Activated CD4-positive, alpha-beta T cell treated with anti-CD3 and anti-CD28 coated beads, Interleukin-2, amount 10 ng/mL, durations not matched to agents 24 days and 14 days (primary cell): ENCODE data around the gene RBM8A. TPM values are rescaled to one million over a fixed set of nuclear protein-coding genes. Genes with fewer than 3 reads are reported as not detected.
A peak's percentile ranks its signal among the peaks of the same experiment; 100 is the strongest.

Experiments
- DNase-seq: peaks from one replicate; pipeline ENCODE4 v3.0.0; 2022
- H3K27ac Mint-ChIP-seq: one replicate; pipeline ENCODE4 v1.8.0; 2022; ENCODE audit warnings: mild to moderate bottlenecking, mixed read lengths
- H3K27me3 Mint-ChIP-seq: one replicate; pipeline ENCODE4 v1.8.0; 2022; ENCODE audit warnings: mixed read lengths
- H3K36me3 Mint-ChIP-seq: one replicate; pipeline ENCODE4 v1.8.0; 2022; ENCODE audit warnings: low read depth, mild to moderate bottlenecking, mixed read lengths
- H3K4me1 Mint-ChIP-seq: one replicate; pipeline ENCODE4 v1.8.0; 2021; ENCODE audit warnings: mixed read lengths
- H3K4me3 Mint-ChIP-seq: one replicate; pipeline ENCODE4 v1.8.0; 2022; ENCODE audit warnings: mild to moderate bottlenecking, moderate library complexity, mixed read lengths
- H3K9me3 Mint-ChIP-seq: one replicate; pipeline ENCODE4 v1.8.0; 2021; ENCODE audit warnings: mixed read lengths
- intact Hi-C: fragments of 100-400 bp; cut with micrococcal nuclease; formaldehyde crosslinking; loops from one replicate; pipeline ENCODE4 v1.15.1; 2023
- total RNA-seq: library from RNA; stranded (reverse); gene quantifications from 2 replicates; pipeline ENCODE4 v1.2.3, GENCODE V29; 2022

The RBM8A gene
- total RNA-seq, 1 donor from 2014 or later = 355 TPM

DNA sequence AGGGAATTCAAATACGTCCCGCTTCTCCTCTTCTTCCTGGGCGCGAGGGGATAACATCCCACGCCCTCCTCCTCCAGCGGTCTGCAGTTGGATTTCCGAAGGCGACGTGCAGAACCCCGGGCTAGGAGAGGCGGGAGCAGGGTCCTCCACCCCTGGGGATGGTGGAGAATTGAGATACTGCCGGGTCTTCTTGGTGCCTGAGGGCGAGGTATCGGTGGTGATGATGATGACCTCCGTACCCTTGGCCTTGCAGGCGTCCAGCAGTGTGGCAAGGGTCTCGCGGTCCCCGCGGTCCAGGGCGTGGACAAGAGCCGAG lies 33.8 kb upstream of the RBM8A start:
- H3K36me3 Mint-ChIP-seq = peaks cover 2% of the 10 kb centered on the region
- peak overlapping the region; percentile 60 for H3K27ac Mint-ChIP-seq
- intact Hi-C loops = loop anchor here (5.0 kb wide), 1 partner anchor 91 kb away; no protein-coding TSS in a partner anchor
- H3K9me3 Mint-ChIP-seq = no peaks in the 10 kb centered on the region
- H3K27me3 Mint-ChIP-seq = no peaks in the 10 kb centered on the region
- peak overlapping the region; percentile 98 for H3K4me3 Mint-ChIP-seq
- DNase-seq = peak; percentile 68
- peaks cover 55% of the 10 kb centered on the region for H3K4me1 Mint-ChIP-seq

- intact Hi-C loops = loop anchor here (5.0 kb wide), 1 partner anchor 92 kb away; no protein-coding TSS in a partner anchor
- H3K4me3 Mint-ChIP-seq = peak overlapping the region; percentile 98
- no peaks in the 10 kb centered on the region for H3K27me3 Mint-ChIP-seq
- DNase-seq = peak; percentile 88
- H3K36me3 Mint-ChIP-seq = peaks cover 2% of the 10 kb centered on the region
- peaks cover 58% of the 10 kb centered on the region for H3K4me1 Mint-ChIP-seq
- peak overlapping the region; percentile 60 for H3K27ac Mint-ChIP-seq
- no peaks in the 10 kb centered on the region for H3K9me3 Mint-ChIP-seq
Observed at GRCh38 chr1:145960468-145961108, 33.3 kb upstream of the RBM8A start.

GRCh38 chr1:145959957-145960467 lies 32.7 kb upstream of the RBM8A start:
- intact Hi-C loops = loop anchor here (5.0 kb wide), 2 partner anchors 88 to 92 kb away; no protein-coding TSS in a partner anchor
- peaks cover 61% of the 10 kb centered on the region for H3K4me1 Mint-ChIP-seq
- peaks cover 2% of the 10 kb centered on the region for H3K36me3 Mint-ChIP-seq
- H3K27ac Mint-ChIP-seq = no peak overlapping the region
- peak; percentile 64 for DNase-seq
- H3K9me3 Mint-ChIP-seq = no peaks in the 10 kb centered on the region
- H3K27me3 Mint-ChIP-seq = no peaks in the 10 kb centered on the region
- peak overlapping the region; percentile 98 for H3K4me3 Mint-ChIP-seq

GRCh38 chr1:145959333-145959732 lies 32.0 kb upstream of the RBM8A start:
- no peak for DNase-seq
- H3K4me1 Mint-ChIP-seq = peaks cover 64% of the 10 kb centered on the region
- no peaks in the 10 kb centered on the region for H3K9me3 Mint-ChIP-seq
- H3K4me3 Mint-ChIP-seq = peak overlapping the region; percentile 98
- intact Hi-C loops = loop anchor here (5.0 kb wide), 1 partner anchor 87 kb away; no protein-coding TSS in a partner anchor
- no peaks in the 10 kb centered on the region for H3K27me3 Mint-ChIP-seq
- H3K36me3 Mint-ChIP-seq = peaks cover 4% of the 10 kb centered on the region
- H3K27ac Mint-ChIP-seq = no peak overlapping the region

DNA sequence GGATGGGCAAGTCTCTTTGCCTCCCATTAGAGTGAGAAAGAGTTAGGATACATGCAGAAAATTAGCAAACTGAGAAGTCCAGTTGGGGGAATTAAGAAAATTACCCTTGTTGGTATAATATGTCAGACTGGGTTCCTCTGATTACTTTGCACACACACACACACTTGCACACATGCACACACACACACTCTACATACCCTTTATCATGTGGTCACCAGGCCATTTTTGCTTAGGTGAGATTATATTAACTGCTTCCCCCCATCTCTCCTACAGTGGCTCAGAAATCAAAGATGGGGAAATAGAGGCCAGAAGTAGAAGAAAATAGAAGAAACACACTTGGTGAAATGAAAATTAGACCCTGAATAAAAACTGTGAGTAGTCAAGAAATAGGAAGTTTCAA lies 31.4 kb upstream of the RBM8A start:
- no peaks in the 10 kb centered on the region for H3K9me3 Mint-ChIP-seq
- peaks cover 5% of the 10 kb centered on the region for H3K36me3 Mint-ChIP-seq
- no peak overlapping the region for H3K27ac Mint-ChIP-seq
- no peak for DNase-seq
- H3K27me3 Mint-ChIP-seq = no peaks in the 10 kb centered on the region
- no peak overlapping the region for H3K4me3 Mint-ChIP-seq
- intact Hi-C loops = loop anchor here (5.0 kb wide), 1 partner anchor 86 kb away; no protein-coding TSS in a partner anchor
- H3K4me1 Mint-ChIP-seq = peaks cover 61% of the 10 kb centered on the region

DNA sequence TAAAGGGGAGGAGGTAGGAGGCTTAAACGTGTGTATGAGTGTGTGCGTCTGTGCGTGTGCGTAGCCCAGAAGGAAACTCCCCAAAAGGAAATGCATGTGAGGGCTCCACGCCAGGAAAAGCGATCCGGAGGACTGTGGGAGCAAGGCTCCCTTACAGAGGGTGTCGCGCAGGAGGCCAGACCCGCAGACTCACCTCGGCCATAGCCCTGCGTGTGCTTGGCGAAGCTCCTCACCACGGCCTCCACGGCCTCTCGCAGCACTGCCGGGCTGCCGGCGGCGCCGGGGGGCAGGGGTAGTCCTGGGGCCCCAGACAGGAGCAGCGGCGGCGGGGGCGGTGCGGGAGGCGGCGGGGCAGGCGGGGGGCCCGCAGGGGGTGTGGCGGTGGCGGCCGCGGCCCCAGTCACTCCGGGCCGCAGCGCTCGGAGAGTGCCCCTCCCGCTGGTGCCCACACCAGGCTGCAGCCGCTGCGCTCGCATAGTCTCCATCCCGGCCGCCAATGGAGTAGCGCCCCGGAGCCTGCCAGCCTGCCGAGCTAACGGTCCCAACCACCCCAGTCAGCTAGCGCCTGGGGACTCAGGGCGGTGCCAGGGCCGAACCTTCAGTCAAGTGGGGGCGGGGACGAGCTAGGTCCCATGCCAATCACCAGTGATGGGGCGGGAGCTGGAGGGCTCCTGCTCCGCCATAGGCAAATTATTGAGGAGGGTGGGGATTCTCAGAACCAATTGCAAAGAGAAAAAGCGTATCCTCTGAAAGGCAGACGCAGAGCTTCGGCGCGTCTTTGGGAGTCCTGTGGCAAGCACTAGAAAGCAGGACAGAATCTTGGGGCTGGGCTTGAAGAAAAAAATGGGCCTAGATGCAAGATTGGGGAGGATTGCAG lies 30.4 kb upstream of the RBM8A start, which contains the start of gene LIX1L:
TSS of gene LIX1L (minus strand) at position 575 of the 877 bp plus-strand sequence. CDS start at position 485, 90 bp downstream.
- Mint-ChIP-seq H3K4me1 (peaks cover 52% of the 10 kb centered on the region), H3K36me3 (peaks cover 6% of the 10 kb centered on the region)
- intact Hi-C loops = loop anchor here (1.0 to 5.0 kb wide), 4 partner anchors 30 to 99 kb away; partner anchors contain the start of genes PIAS3 and RBM8A

GRCh38 chr1:145956781-145957442 lies 29.6 kb upstream of the RBM8A start:
- peaks cover 7% of the 10 kb centered on the region for H3K36me3 Mint-ChIP-seq
- peaks cover 49% of the 10 kb centered on the region for H3K4me1 Mint-ChIP-seq
- no peaks in the 10 kb centered on the region for H3K9me3 Mint-ChIP-seq
- H3K27me3 Mint-ChIP-seq = no peaks in the 10 kb centered on the region
- H3K27ac Mint-ChIP-seq = peak overlapping the region; percentile 92
- intact Hi-C loops = loop anchor here (1.0 to 5.0 kb wide), 4 partner anchors 30 to 98 kb away; partner anchors contain the start of genes PIAS3 and RBM8A
- peak overlapping the region; percentile 87 for H3K4me3 Mint-ChIP-seq
- peak; percentile 71 for DNase-seq

More for the DNA sequence above, 30.4 kb upstream of the RBM8A start, which contains the start of gene LIX1L:
- DNase-seq = peak; percentile 98
- H3K9me3 Mint-ChIP-seq = no peaks in the 10 kb centered on the region
- no peaks in the 10 kb centered on the region for H3K27me3 Mint-ChIP-seq
- peak within 1 kb of the TSS; percentile 87 for H3K4me3 Mint-ChIP-seq
- peak within 1 kb of the TSS; percentile 92 for H3K27ac Mint-ChIP-seq

GRCh38 chr1:145956361-145956760 lies 29.1 kb upstream of the RBM8A start:
- Mint-ChIP-seq H3K27me3 (no peaks in the 10 kb centered on the region), H3K4me3 (peak overlapping the region; percentile 87), H3K27ac (peak overlapping the region; percentile 92), H3K4me1 (peaks cover 48% of the 10 kb centered on the region), H3K9me3 (no peaks in the 10 kb centered on the region), H3K36me3 (peaks cover 11% of the 10 kb centered on the region)
- no peak for DNase-seq
- intact Hi-C loops = loop anchor here (2.0 to 5.0 kb wide), 2 partner anchors 84 to 98 kb away; partner anchors contain the start of gene PIAS3

DNA sequence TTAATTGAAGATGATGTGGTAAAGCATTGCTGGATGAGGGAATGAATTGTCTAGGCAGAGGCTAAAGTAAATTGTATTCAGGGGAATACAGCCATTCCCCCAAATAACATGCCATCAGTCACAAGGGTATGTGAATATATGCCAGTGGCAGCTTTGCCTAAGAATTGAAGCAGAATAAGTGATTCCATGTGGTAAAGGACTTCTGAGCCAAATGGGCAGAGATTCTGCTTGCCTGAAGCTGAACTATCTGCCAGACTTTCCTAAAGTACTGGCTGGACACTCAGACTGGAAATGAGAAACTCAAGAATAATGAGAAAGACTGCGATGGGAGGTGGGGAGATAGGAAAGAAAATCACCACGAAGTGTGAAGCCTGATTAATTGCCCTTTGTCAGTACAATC lies 28.2 kb upstream of the RBM8A start:
- DNase-seq = no peak
- Mint-ChIP-seq H3K9me3 (no peaks in the 10 kb centered on the region), H3K27ac (no peak overlapping the region), H3K36me3 (peaks cover 12% of the 10 kb centered on the region), H3K27me3 (no peaks in the 10 kb centered on the region), H3K4me3 (peak overlapping the region; percentile 18), H3K4me1 (peaks cover 46% of the 10 kb centered on the region)
- intact Hi-C loops = loop anchor here (5.0 kb wide), 1 partner anchor 83 kb away; no protein-coding TSS in a partner anchor

- intact Hi-C loops = no loop called here
- DNase-seq = no peak
- Mint-ChIP-seq H3K4me3 (no peak overlapping the region), H3K27ac (no peak overlapping the region), H3K27me3 (no peaks in the 10 kb centered on the region), H3K4me1 (peaks cover 45% of the 10 kb centered on the region), H3K9me3 (no peaks in the 10 kb centered on the region), H3K36me3 (peaks cover 20% of the 10 kb centered on the region)
Observed at GRCh38 chr1:145953861-145954260, 26.6 kb upstream of the RBM8A start.

GRCh38 chr1:145952903-145953302 lies 25.6 kb upstream of the RBM8A start:
- Mint-ChIP-seq H3K9me3 (no peaks in the 10 kb centered on the region), H3K4me3 (no peak overlapping the region), H3K36me3 (peaks cover 20% of the 10 kb centered on the region), H3K27ac (no peak overlapping the region), H3K4me1 (peaks cover 36% of the 10 kb centered on the region), H3K27me3 (no peaks in the 10 kb centered on the region)
- DNase-seq = no peak
- intact Hi-C loops = no loop called here

DNA sequence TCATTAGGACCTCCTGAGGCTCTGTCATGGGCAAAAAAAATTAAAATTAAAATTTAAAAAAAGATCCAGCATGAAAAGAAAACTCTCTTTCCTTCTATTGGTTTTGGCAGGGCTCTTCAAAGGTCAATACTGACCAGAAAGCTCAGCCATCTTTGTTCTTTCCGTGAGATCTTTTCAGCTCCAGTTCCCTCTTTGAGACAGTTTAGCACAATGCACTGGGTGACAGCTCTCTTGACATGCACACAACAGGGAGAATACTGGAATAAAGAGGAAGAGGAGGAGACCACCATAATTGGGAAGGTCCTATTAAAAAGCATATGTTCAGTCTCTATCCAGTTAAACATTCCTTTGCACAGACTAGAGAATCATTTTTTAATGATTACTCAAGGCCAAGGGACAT lies 24.2 kb upstream of the RBM8A start:
- Mint-ChIP-seq H3K27me3 (no peaks in the 10 kb centered on the region), H3K9me3 (no peaks in the 10 kb centered on the region), H3K4me3 (no peak overlapping the region), H3K4me1 (peaks cover 32% of the 10 kb centered on the region), H3K27ac (no peak overlapping the region), H3K36me3 (peaks cover 26% of the 10 kb centered on the region)
- intact Hi-C loops = no loop called here
- DNase-seq = no peak

DNA sequence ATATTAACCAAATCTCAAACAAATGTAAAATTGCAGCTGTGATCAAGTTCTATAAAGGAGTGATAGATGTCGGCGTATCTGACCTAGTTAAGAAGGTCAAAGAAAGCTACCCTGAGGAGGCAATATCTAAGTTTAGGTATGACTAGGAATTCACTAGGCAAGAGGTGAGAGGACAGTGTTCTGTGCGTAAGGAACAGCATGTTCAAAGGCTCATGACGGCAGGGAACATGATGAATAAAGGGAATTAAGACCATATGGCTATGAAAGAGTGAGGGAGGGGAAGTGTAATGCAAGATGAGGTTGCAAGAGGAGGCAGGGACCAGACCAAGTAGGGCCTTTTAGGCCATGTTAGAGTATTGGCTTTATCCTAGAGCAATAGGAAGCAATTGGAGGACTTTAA lies 21.9 kb upstream of the RBM8A start:
- Mint-ChIP-seq H3K4me3 (no peak overlapping the region), H3K36me3 (peaks cover 31% of the 10 kb centered on the region), H3K27me3 (no peaks in the 10 kb centered on the region), H3K9me3 (no peaks in the 10 kb centered on the region), H3K27ac (no peak overlapping the region), H3K4me1 (peaks cover 21% of the 10 kb centered on the region)
- no peak for DNase-seq
- intact Hi-C loops = no loop called here
